Sigmoid colon (tissue), 4 donors: ENCODE data around the gene KRTAP4-11.
"Not testable (repeated sequence)": the region's sequence is repeated elsewhere in the genome, so short reads cannot be mapped to it uniquely, and the experiment has no call there.

ENCODE experiments used
- CTCF ChIP-seq, 4 experiments: fragments of 450-650 bp in 3 of 4; fragments of 200-600 bp in 1 of 4; IDR thresholded peaks; one replicate each; pipeline ENCODE4 v1.5.1; 2016 to 2019; ENCODE audit warnings: antibody characterized with exemption in 4 of 4, mild to moderate bottlenecking in 3 of 4, moderate library complexity in 2 of 4
- EP300 ChIP-seq, 4 donors: sonication (generic); formaldehyde crosslinking; IDR thresholded peaks; one replicate each; pipeline ENCODE4 v1.6.1; 2017; ENCODE audit warnings: antibody characterized with exemption in 4 of 4
- POLR2A ChIP-seq, 2 donors: fragments of 450-650 bp; IDR thresholded peaks; one replicate each; pipeline ENCODE4 v1.6.1; 2016; ENCODE audit warnings: antibody characterized with exemption in 2 of 2, mild to moderate bottlenecking in 2 of 2, moderate library complexity in 2 of 2

- not testable (repeated sequence) for TF ChIP-seq CTCF, POLR2A, EP300 (IDR thresholded peaks at IDR 0.05)
These were observed 42.0 kb upstream of the KRTAP4-11 start for GRCh38 chr17:41160190-41160589.
